Left hindlimb (tissue), 1 donor: Measurements from ENCODE around the gene SLC7A8.

Experiments used
- DNase-seq: peaks from one replicate; pipeline ENCODE4 v3.0.0-alpha.2; 2018

Gene SLC7A8

DNA sequence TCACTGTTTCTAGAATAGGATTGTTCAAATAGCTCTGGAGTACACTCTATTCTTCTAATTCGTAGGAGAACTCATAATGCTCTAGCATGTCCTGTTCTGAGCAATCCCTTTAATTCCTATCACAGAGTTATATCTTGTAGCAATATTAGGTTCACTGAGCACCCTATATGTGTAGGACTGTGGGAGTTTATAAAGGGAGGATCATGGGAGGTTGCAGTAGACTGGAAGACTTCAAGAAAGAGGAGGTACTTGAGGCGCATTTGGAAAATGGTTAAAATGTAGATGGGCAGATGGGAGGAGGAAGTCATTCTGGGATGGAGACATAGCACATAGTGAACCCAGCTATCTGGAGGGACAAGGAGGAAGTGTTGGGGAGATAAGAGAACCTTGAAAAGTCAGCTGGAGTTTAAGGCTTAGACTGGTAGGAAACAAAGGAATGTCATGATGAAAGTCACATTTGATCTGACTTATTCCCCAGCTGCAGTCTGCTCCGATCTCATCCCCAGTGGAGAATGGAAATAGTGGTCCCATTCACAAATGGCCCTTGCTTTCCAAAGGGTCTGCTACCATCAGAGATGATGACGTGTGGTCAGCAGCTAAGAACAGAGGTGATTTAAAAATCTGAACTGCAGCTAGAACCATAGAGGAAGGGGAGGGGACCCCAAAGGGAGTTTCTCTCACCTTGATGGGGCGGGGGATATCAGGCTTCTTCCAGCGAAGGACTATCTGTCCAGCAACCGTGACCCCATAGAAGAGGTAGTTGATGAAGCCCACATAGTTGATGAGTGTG, 54.3 kb downstream of the SLC7A8 start:
- no peak for DNase-seq

GRCh38 chr14:23127861-23128260, 55.6 kb downstream of the SLC7A8 start:
- no peak for DNase-seq

GRCh38 chr14:23126548-23127278, 56.7 kb downstream of the SLC7A8 start:
- DNase-seq = no peak

DNA sequence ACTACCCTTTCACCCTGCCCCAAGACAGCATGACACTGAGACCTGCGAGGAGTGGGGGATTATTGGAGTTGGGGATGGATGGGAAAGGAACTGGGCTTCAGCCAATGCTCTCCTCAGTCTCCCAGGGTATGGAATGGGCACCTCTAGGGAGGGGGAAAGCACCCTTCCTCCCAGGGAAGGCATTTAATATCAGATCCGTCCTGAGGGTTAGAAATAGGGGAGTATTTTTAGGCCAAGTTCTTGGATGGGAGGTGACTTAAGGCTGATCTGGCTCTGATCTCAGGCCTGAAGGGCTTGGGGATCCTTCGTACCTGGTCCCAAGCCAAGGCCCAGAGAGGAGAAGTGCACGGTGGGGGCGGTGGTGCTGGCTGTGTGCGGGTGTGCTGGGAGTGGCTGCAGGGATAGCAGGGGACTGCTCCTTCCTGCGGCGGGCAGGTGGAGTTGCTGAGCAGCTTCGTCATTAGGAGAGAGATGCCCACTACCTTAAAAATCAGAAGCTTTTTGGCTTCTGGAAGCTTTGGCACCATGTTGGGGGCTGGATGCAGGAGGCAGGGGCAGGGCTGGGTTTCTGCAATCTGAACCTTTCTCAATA, 57.4 kb downstream of the SLC7A8 start:
- DNase-seq = no peak

DNA sequence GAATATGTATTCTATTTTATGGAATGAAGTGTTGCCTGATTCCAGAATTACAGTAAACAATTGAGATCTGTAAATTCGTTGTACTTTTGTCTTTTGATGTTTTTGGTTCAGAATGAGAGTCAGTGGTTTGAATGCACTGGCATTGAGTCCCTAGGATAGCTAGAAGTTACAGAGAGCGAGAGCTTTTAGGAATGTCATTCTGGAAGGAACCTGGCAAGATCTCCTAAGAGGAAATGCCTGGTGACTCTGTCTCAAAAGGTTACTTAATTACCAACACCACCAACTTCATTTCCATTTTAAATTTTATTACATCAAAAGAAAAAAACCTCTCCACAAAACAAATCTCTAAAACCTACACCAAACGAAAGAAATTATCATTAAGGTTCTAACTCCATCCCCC, 58.4 kb downstream of the SLC7A8 start:
- no peak for DNase-seq

DNA sequence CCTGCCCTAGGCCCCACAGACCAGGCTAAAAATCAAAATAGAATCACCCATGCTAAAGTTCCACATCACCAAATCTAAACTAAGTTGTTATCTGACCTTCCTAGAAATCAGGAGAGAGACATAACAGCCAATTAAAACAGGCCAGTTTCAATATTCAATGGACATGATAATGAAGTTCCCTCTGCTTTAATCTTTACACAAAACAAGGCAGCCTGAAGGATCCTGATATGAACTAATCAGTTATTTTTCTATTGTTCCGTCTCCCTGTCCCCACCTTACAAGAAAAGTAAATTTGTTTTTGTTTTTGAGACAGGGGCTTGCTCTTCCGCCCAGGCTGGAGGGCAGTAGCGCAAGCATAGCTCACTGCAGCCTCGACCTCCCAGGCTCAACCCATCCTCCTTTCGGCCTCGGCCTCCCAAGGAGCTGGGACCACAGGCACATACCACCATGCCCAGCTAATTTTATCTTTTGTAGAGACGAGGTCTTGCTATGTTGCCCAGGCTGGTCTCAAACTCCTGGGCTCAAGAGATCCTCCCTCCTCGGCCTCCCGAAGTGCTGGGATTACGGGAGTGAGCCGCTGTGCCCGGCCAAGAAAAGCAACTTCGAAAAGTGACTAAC, 59.0 kb downstream of the SLC7A8 start:
- DNase-seq = no peak

- no peak for DNase-seq
These were observed 60.0 kb downstream of the SLC7A8 start for GRCh38 chr14:23123419-23123818.

DNA sequence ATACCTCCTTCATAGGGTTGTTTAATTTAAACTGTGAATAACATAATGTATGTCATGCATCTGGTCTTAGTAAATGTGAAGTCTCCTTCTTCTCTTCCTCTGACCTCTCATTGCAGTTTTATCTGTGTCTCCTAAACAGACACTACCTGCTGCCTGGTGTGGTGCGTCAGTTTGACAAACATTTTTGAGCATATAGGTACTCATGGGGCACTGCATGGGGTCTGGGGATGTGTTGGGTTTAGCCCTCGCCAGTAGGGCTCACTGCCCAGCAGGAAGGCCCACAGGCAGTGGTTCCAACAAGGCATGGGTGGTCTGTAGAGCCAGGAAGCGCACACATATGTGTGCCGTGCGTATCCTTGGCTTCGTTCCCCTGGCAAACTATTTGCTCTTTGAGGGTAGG, 61.4 kb downstream of the SLC7A8 start:
- no peak for DNase-seq

GRCh38 chr14:23121361-23121771, 62.1 kb downstream of the SLC7A8 start:
- peak; percentile 54 for DNase-seq

GRCh38 chr14:23120541-23121251, 62.8 kb downstream of the SLC7A8 start:
- peak; percentile 90 for DNase-seq

- DNase-seq = no peak
These were observed 63.8 kb downstream of the SLC7A8 start for GRCh38 chr14:23119363-23120327.

- DNase-seq = no peak
These were observed 64.7 kb downstream of the SLC7A8 start, which contains the start of gene CEBPE for GRCh38 chr14:23118506-23119362. TSS of gene CEBPE (minus strand) at chr14:23119255. CDS start at chr14:23119091, 164 bp downstream.

DNA sequence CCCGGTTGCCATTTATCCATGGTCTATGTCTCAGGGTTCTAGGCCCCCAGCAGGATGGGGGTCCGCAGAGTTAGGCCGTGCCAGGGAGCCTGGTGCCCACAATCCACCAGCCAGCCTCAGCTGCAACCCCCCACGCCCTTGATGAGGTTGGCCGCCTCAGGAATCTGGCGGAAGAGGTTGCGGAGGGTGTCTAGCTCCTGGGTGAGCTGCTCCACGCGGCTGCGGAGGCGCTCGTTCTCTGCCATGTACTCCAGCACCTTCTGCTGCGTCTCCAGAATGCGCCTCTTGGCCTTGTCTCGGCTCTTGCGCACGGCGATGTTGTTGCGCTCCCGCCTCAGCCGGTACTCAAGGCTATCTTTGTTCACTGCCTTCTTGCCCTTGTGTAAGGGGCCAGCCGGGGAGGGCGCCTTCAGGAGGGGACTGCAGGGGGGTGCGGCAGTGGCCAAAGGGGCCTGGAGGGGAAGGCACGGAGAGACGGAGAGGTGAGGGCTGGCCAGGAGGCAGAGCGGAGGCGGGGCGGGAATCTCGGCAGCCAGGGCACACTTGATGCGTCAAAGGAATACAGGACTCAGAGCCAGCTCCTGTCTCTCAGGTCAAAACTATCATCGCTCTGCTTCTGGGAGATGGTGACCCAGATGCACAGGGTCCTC, 66.0 kb downstream of the SLC7A8 start:
- DNase-seq = no peak

GRCh38 chr14:23115918-23116317, 67.5 kb downstream of the SLC7A8 start:
- DNase-seq = no peak

DNA sequence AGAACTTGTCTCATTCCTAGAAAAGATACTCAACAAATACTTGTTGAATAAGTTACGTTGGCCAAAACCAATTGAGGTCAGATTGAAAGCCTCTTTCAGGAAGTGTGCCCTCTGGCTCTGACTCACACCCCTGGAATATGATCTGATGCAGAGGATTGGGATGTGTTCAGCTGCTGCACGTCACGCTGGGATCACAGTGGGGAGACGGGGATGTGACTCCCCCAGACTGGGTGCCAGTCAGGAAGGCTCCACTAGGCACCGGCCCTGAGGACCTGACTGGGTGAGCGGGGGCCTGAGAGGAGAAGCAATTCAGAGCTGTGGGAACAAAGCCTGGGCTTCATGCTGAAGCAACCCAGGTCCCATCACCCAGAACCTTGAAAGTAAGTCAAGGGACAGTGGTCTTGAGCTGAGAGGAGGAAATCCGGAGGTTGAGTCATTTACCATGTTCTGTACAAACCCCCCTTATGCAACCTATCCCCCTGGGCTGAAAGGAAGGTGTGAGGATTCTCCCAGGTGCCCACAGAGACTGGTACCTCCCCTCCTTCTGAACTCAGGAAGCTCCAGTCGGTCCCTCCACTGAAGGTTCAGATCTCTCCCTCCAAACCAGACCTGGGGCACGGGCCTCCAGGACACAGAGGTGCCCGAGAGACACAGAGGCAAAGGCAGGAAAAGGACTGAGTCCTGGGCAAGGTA, 68.3 kb downstream of the SLC7A8 start:
- no peak for DNase-seq

GRCh38 chr14:23114669-23115038, 68.8 kb downstream of the SLC7A8 start:
- DNase-seq = no peak

GRCh38 chr14:23114120-23114458, 69.4 kb downstream of the SLC7A8 start:
- DNase-seq = no peak

GRCh38 chr14:23113431-23114119, 69.9 kb downstream of the SLC7A8 start:
- no peak for DNase-seq
